SK-N-MC (cell line): ENCODE measurements around the gene NEDD9.

ENCODE experiments used
- DNase-seq: peaks from one replicate; pipeline ENCODE4 v3.0.0-alpha.2; 2011; ENCODE audit warnings: low read depth, low spot score
- H3K27ac ChIP-seq: fragments of 200-600 bp; sonication (generic); 2 replicates; pipeline ENCODE4 v1.5.1; 2016; ENCODE audit warnings: mixed run types
- H3K36me3 ChIP-seq: fragments of 200-600 bp; sonication (generic); 2 replicates; pipeline ENCODE4 v1.6.1; 2017; ENCODE audit warnings: antibody characterized with exemption, low read length, mixed read lengths; ENCODE audit not compliant: insufficient read depth
- H3K4me3 ChIP-seq: fragments of 200-600 bp; sonication (generic); 2 replicates; pipeline ENCODE4 v1.5.1; 2016
- H3K9ac ChIP-seq: fragments of 200-600 bp; sonication (generic); 2 replicates; pipeline ENCODE4 v1.8.0; 2017; ENCODE audit warnings: mixed run types, mixed read lengths; ENCODE audit not compliant: insufficient read length
- H3K9me3 ChIP-seq: fragments of 200-600 bp; sonication (generic); 2 replicates; pipeline ENCODE4 v1.6.1; 2017; ENCODE audit warnings: low read depth, mild to moderate bottlenecking, antibody characterized with exemption, low read length, moderate library complexity, mixed read lengths
- EZH2 ChIP-seq: fragments of 200-600 bp; sonication (generic); IDR thresholded peaks from one replicate; pipeline ENCODE4 v1.6.1; 2017; ENCODE audit warnings: antibody characterized with exemption
- FOXP2 ChIP-seq: optimal IDR thresholded peaks from 2 replicates; pipeline ENCODE3; 2011; ENCODE audit warnings: mild to moderate bottlenecking, moderate library complexity; ENCODE audit not compliant: insufficient read depth; ENCODE audit errors: extremely low read length, control extremely low read depth
- POLR2AphosphoS5 ChIP-seq: IDR thresholded peaks from 2 replicates; pipeline ENCODE4 v1.6.1; 2012; ENCODE audit warnings: mild to moderate bottlenecking, low read depth, low read length, borderline replicate concordance

Gene NEDD9

DNA sequence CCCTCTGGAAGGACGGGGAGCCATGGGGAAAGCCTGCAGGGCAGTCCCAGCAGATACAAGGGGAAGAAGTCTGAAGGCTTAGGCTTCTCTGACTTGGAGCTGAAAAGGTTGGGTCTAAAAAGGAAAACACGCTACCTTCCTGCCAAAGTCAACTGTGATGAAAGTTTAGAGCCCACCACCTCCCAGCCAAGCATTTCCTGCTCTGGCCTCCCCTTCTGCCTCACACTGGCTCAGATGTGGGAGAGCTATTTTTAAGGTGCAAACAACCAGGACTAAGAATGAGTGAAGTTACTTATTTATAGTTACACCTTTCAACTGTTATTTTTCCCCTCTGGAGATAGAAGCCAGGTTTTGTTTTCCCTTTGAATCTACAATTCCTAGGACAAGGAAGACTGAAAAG is 21.2 kb downstream of the NEDD9 start:
- Histone ChIP-seq H3K4me3 (no peak overlapping the region), H3K27ac (no peak overlapping the region), H3K36me3 (no peaks in the 10 kb centered on the region), H3K9ac (no peak overlapping the region), H3K9me3 (no peaks in the 10 kb centered on the region)
- DNase-seq, result no peak
- no peak for TF ChIP-seq POLR2AphosphoS5
- no peak for TF ChIP-seq EZH2
- no peak for TF ChIP-seq FOXP2

DNA sequence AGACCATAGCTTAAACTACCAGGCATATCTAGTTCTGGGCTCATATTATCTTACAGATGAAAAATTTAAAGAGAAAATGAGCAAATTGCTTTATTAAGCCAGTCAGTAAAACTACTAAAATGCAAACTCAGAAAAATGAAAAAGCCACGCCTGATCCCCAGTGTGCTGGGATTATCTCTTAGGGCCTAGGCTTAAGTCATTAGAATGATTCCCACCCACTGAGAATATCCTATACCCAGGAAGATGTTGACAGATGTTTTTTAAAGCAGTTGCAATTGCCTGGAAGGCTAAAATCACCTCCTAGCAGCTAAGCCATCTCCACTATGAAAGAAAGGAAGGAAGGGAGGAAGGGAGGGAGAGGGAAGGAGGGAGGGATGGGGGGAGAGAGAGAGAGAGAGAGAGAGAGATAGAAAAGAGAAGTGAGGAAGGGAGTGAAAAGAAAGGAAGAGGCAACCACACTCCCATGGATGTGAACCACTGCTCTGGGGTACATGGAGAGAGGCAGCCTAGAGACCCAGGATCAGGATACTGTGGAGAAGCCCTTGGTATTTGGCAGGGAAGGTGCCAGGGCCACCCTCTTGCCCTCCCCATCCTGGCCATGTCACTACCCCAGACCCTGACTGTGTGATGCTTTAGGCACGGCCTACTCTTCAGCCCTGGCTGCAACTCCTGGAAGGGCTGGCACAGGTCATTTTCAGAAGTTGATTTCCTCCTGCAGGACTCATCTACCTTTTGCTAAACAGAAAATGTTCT is 21.9 kb downstream of the NEDD9 start:
- H3K9ac ChIP-seq, result no peak overlapping the region
- H3K36me3 ChIP-seq, result no peaks in the 10 kb centered on the region
- peak overlapping the region; percentile 59 for H3K4me3 ChIP-seq
- DNase-seq, result peak; percentile 84
- TF ChIP-seq POLR2AphosphoS5 (peak; percentile 23; the same call in 1 of the 2 replicates), FOXP2 (no peak)
- peak overlapping the region; percentile 79; the same call in 1 of the 2 replicates for H3K27ac ChIP-seq
- no peaks in the 10 kb centered on the region for H3K9me3 ChIP-seq

DNA sequence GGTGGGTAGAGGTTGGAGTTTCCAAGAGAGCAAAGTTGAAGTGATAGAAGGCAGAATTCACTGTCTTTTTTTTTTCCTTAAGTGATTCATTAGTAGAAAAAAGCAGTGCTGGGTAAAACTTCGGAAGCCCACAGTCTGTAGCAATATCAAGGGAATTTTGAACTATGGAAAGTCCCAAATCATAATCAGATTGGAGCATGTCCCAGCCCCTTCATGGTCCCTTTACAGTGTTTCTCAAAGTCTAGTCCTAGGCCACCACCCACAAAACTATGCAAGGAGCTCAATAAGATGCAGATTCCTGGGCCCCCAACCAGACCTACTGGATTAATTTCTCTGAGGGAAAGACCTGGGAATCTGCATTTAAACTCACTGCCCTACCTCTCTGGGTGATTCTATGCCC is 22.6 kb downstream of the NEDD9 start:
- Histone ChIP-seq H3K27ac (peak overlapping the region; percentile 79; the same call in 1 of the 2 replicates), H3K36me3 (no peaks in the 10 kb centered on the region), H3K9me3 (no peaks in the 10 kb centered on the region), H3K9ac (no peak overlapping the region), H3K4me3 (peak overlapping the region; percentile 59)
- peak; percentile 18 for DNase-seq
- TF ChIP-seq POLR2AphosphoS5, result no peak
- no peak for TF ChIP-seq FOXP2
- no peak for TF ChIP-seq EZH2

- H3K9ac ChIP-seq, result no peak overlapping the region
- H3K9me3 ChIP-seq, result no peaks in the 10 kb centered on the region
- no peak for TF ChIP-seq FOXP2
- no peak for TF ChIP-seq EZH2
- TF ChIP-seq POLR2AphosphoS5, result no peak
- no peaks in the 10 kb centered on the region for H3K36me3 ChIP-seq
- H3K27ac ChIP-seq, result peak overlapping the region; percentile 79; the same call in 1 of the 2 replicates
- DNase-seq, result no peak
- peak overlapping the region; percentile 59 for H3K4me3 ChIP-seq
These were observed 23.1 kb downstream of the NEDD9 start for GRCh38 chr6:11209369-11209768.

DNA sequence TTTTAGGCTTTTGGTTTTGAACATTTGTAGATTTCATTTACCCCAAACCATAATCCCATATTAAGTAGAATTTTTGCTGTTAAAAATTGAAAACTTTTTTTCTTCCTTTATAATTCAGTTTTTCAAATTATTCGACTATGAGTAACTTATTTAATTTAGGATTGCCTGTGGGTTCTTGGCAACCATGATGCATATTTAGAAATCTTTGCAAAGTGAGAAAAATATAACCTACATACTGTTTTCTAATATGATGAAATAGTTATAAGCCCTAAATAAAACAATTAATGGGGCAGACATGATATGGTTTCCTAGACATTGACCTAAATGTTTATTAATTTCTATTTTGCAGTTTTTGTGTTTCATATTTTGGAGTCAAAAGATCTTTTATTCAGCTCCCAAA is 23.6 kb downstream of the NEDD9 start:
- no peaks in the 10 kb centered on the region for H3K36me3 ChIP-seq

GRCh38 chr6:11208267-11208666 is 24.2 kb downstream of the NEDD9 start:
- TF ChIP-seq POLR2AphosphoS5, result no peak
- TF ChIP-seq FOXP2, result no peak
- no peak for TF ChIP-seq EZH2
- no peaks in the 10 kb centered on the region for H3K9me3 ChIP-seq
- no peak overlapping the region for H3K9ac ChIP-seq
- no peaks in the 10 kb centered on the region for H3K36me3 ChIP-seq
- no peak overlapping the region for H3K4me3 ChIP-seq
- DNase-seq, result no peak
- H3K27ac ChIP-seq, result no peak overlapping the region

More for the DNA sequence above, 23.6 kb downstream of the NEDD9 start:
- H3K9ac ChIP-seq, result no peak overlapping the region
- DNase-seq, result no peak
- no peak overlapping the region for H3K27ac ChIP-seq
- TF ChIP-seq POLR2AphosphoS5 (no peak), EZH2 (no peak), FOXP2 (no peak)
- no peak overlapping the region for H3K4me3 ChIP-seq
- H3K9me3 ChIP-seq, result no peaks in the 10 kb centered on the region

DNA sequence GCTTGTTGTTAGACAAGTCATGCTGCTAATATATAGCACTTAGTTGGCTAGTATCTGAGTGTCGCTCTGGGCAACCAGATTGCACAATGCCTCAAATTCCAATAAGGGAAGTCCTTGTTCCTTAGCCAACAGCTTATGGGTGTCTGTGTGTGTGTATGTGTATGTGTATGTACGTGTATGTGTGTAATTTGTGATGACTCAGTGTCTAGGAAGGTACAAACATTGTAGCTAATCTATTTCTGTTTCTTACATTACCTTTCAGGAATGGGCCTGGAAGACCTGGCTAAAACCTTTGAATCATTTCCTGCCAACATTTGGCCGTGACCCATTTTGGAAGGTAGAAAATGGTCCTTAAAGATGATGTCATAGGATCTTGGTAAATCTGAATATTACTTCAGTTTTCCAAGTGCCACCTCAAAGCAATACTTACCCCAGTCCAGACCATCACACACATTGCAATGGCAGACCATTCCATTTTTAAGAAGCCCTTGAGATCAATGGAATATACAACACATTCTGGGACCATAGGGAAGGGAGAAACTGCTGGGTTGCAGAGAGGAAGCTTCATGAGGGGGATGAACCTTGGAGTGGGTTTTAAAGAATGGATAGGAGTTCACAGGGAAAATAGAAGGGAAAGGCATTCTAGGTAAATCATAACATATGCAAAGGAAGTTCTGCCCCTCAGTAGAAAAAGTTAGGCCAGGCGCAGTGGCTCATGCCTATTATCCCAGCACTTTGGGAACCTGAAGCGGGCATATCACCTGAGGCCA is 25.1 kb downstream of the NEDD9 start:
- DNase-seq, result no peak
- Histone ChIP-seq H3K27ac (no peak overlapping the region), H3K9ac (no peak overlapping the region), H3K9me3 (no peaks in the 10 kb centered on the region), H3K4me3 (no peak overlapping the region), H3K36me3 (no peaks in the 10 kb centered on the region)
- TF ChIP-seq FOXP2 (no peak), POLR2AphosphoS5 (no peak), EZH2 (no peak)

DNA sequence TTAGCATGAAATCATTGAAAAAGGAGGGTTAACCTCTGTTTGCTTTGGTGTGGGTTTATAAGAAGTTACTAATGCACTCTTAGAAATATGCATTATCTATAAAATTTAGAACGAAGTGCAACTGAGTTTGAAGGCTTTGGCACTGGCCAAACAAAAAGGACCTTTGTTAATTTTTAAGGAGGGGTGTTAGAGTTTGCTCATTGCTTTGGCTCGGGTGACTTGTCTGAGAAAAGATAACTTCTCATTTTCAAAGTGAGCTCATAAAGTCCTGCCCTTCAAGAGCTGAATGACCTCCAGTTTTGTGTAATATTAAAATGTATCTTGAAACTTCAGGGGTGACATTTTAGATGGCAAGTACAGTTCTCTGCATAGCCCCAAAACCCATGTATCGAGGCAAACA is 25.9 kb downstream of the NEDD9 start:
- Histone ChIP-seq H3K9me3 (no peaks in the 10 kb centered on the region), H3K36me3 (no peaks in the 10 kb centered on the region), H3K27ac (no peak overlapping the region), H3K4me3 (no peak overlapping the region), H3K9ac (no peak overlapping the region)
- TF ChIP-seq EZH2 (no peak), FOXP2 (no peak), POLR2AphosphoS5 (no peak)
- no peak for DNase-seq
